Measurements from ENCODE around the gene TRMT2A. TPM values are rescaled to one million over a fixed set of nuclear protein-coding genes. Genes with fewer than 3 reads are reported as not detected.

Gene TRMT2A
- total and polyA plus RNA-seq, 2 of the 8 experiments (the other 6 are each of a cell fraction or from before 2014, with no cell fraction given): 44.9 to 50.3 TPM

DNA sequence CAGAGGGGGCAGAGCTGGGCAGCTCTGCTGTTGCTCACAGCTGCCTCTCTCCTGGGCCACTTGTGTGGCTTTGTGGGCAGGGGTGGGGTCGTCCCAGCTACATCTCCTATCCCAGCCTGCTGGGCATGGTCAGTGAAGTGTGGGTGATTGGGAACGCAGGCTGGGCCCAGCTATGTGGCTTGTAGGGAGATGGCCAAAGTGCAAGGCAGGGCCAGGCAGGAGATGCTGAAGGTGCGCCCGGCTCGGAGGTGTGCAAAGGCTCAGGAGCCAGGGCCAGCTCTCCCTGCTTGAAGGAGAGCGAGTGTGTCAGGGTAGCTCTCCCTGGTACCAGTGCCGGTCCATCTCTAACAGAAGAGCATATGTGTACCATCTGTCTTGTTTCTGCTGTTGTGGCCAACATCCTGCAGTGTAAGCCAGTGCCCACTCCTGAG lies 9.5 kb downstream of the TRMT2A start:
- peaks cover 56 to 73% (median 60%) of the 10 kb centered on the region in 4 experiments for H3K36me3 ChIP-seq (ENCODE audit: control insufficient read depth in 2 of 4, insufficient read depth in 4 of 4, low read length in 3 of 4)
- no peaks in the 10 kb centered on the region for H3K27me3 ChIP-seq (replicated peaks in 1 of 4; ENCODE audit: control insufficient read depth in 3 of 4, extremely low read depth in 1 of 4, insufficient read depth in 3 of 4, low read length in 3 of 4)
- TF ChIP-seq KDM1A (IDR thresholded peaks at IDR 0.05; ENCODE audit: borderline replicate concordance, low read length) (no peak), FOSL1 (IDR thresholded peaks at IDR 0.05; ENCODE audit: insufficient read depth, low read depth, low read length) (no peak)
- TF ChIP-seq, protein P1, sequence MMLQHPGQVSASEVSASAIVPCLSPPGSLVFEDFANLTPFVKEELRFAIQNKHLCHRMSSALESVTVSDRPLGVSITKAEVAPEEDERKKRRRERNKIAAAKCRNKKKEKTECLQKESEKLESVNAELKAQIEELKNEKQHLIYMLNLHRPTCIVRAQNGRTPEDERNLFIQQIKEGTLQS (IDR thresholded peaks at IDR 0.05; ENCODE audit: insufficient read depth, low read depth, low read length): no peak

More for the DNA sequence above, 9.5 kb downstream of the TRMT2A start:
- POLR2A ChIA-PET (ENCODE audit: partially characterized antibody): interaction anchor here (1.1 to 29.4 kb wide), 7 partner anchors 4 to 133 kb away, joined by 3 to 598 read pairs (median 8); partner anchors contain the start of genes RANBP1 and TRMT2A
- Histone ChIP-seq H2BK20ac (ENCODE audit: low read length) (no peak overlapping the region), H3K79me2 (ENCODE audit: control insufficient read depth in 1 of 2, insufficient read depth in 2 of 2, low read length in 2 of 2) (peaks cover 0 to 9% of the 10 kb centered on the region in 2 experiments; a peak in 2 of 4 replicates), H3K4me1 (replicated peaks in 1 of 4; ENCODE audit: control insufficient read depth in 3 of 4, insufficient read depth in 4 of 4, low read length in 3 of 4) (no peaks in the 10 kb centered on the region), H2BK12ac (ENCODE audit: low read depth, low read length) (no peak overlapping the region), H2BK5ac (ENCODE audit: low read depth, low read length) (no peak overlapping the region), H3K18ac (ENCODE audit: extremely low read depth, low read length) (no peak overlapping the region), H3K23me2 (ENCODE audit: low read depth, low read length) (no peaks in the 10 kb centered on the region), H3K4me2 (ENCODE audit: insufficient read depth in 1 of 2, low read depth in 2 of 2, low read length in 2 of 2) (no peak overlapping the region), H3K79me1 (ENCODE audit: low read depth, low read length) (peaks cover 9% of the 10 kb centered on the region), H3K9ac (replicated peaks in 1 of 4; ENCODE audit: extremely low read depth in 1 of 4, low read depth in 3 of 4, low read length in 3 of 4) (no peak overlapping the region), H2AFZ (ENCODE audit: low read length) (no peak overlapping the region), H2BK15ac (ENCODE audit: low read length) (no peak overlapping the region), H4K91ac (replicated peaks; ENCODE audit: insufficient read length, low read length) (no peak overlapping the region), H3K4ac (replicated peaks; ENCODE audit: insufficient read length, low read depth, low read length) (no peak overlapping the region), H3K27ac (ENCODE audit: low read depth, low read length) (no peak overlapping the region), H3K9me3 (ENCODE audit: insufficient read depth in 2 of 2, low read depth in 1 of 2, low read length in 1 of 2) (no peaks in the 10 kb centered on the region), H3K14ac (ENCODE audit: insufficient read length) (no peak overlapping the region), H3K56ac (replicated peaks; ENCODE audit: insufficient read length, low read depth, low read length) (no peak overlapping the region), H4K8ac (ENCODE audit: extremely low read depth, insufficient read depth, low read length) (no peak overlapping the region), H2BK120ac (replicated peaks; ENCODE audit: low read depth, low read length) (no peak overlapping the region), H3K23ac (ENCODE audit: insufficient read length) (no peak overlapping the region), H2AK5ac (ENCODE audit: low read depth, low read length) (no peak overlapping the region), H4K20me1 (replicated peaks in 1 of 2; ENCODE audit: control insufficient read depth in 1 of 2, insufficient read depth in 2 of 2, low read length in 2 of 2) (peaks cover 17 to 50% of the 10 kb centered on the region in 2 experiments), H4K5ac (ENCODE audit: insufficient read length, low read depth, low read length) (no peak overlapping the region), H3K4me3 (ENCODE audit: extremely low read depth in 1 of 4, insufficient read depth in 2 of 4, low read depth in 3 of 4, low read length in 4 of 4) (no peak overlapping the region)
- FAIRE-seq: no peak
- 95% methylated on average over 7 of the region's 7 CpGs; no CpG with 5 or more reads in 1 of the 2 experiments for WGBS, 2 experiments (ENCODE audit: extremely low coverage in 1 of 2, insufficient coverage in 1 of 2, insufficient read length in 1 of 2, insufficient replicate concordance in 2 of 2, low coverage in 1 of 2, low lambda C conversion rate in 2 of 2, missing lambda C conversion rate in 1 of 2)
- DNase-seq (ENCODE audit: low read depth in 1 of 2, low spot score in 2 of 2): no peak
- CTCF ChIA-PET (ENCODE audit: partially characterized antibody): interaction anchor here (0.9 to 3.3 kb wide), 8 partner anchors 9 to 142 kb away, joined by 3 to 16 read pairs (median 3); partner anchors contain the start of gene RANBP1
